Fibroblast of skin of back (primary cell): ENCODE measurements around the gene FBXL19.

Source experiments
- DNase-seq: peaks from one replicate; pipeline ENCODE4 v3.0.0-alpha.2; 2013

Gene FBXL19

GRCh38 chr16:30947859-30948666 lies 24.7 kb downstream of the FBXL19 start:
- DNase-seq, result peak; percentile 97

- peak; percentile 47 for DNase-seq
Measured at GRCh38 chr16:30948667-30949649, 25.6 kb downstream of the FBXL19 start, which contains the start of gene ORAI3. Gene ORAI3 (plus strand): TSS chr16:30949068. CDS start chr16:30949290, 222 bp downstream.

GRCh38 chr16:30949650-30950515 lies 26.5 kb downstream of the FBXL19 start:
- DNase-seq, result peak; percentile 45

- DNase-seq, result no peak
Measured at GRCh38 chr16:30950516-30951065, 27.2 kb downstream of the FBXL19 start.

- DNase-seq, result no peak
Measured at GRCh38 chr16:30951193-30951592, 27.8 kb downstream of the FBXL19 start.

GRCh38 chr16:30951750-30952149 lies 28.4 kb downstream of the FBXL19 start:
- DNase-seq, result no peak

GRCh38 chr16:30953111-30953510 lies 29.7 kb downstream of the FBXL19 start:
- no peak for DNase-seq

GRCh38 chr16:30953511-30954124 lies 30.2 kb downstream of the FBXL19 start:
- DNase-seq, result peak; percentile 74

- DNase-seq, result no peak
Measured at GRCh38 chr16:30954993-30955392, 31.6 kb downstream of the FBXL19 start.

GRCh38 chr16:30956601-30957455 lies 33.5 kb downstream of the FBXL19 start:
- DNase-seq, result peak; percentile 89

GRCh38 chr16:30957456-30958174 lies 34.2 kb downstream of the FBXL19 start, which contains the start of gene SETD1A:
Gene SETD1A (plus strand): TSS chr16:30957754. CDS start chr16:30958732, 978 bp downstream.
- peak; percentile 95 for DNase-seq

- peak; percentile 55 for DNase-seq
Measured at GRCh38 chr16:30958175-30959079, 35.1 kb downstream of the FBXL19 start.

GRCh38 chr16:30961384-30961783 lies 38.0 kb downstream of the FBXL19 start:
- DNase-seq, result no peak

GRCh38 chr16:30963925-30964511 lies 40.6 kb downstream of the FBXL19 start:
- no peak for DNase-seq

GRCh38 chr16:30964574-30965226 lies 41.3 kb downstream of the FBXL19 start:
- DNase-seq, result no peak

GRCh38 chr16:30965436-30965835 lies 42.1 kb downstream of the FBXL19 start:
- DNase-seq, result no peak

GRCh38 chr16:30966033-30966619 lies 42.8 kb downstream of the FBXL19 start:
- DNase-seq, result no peak
